AG10803 (cell line): ENCODE data around the gene TAL1.
"Not testable (repeated sequence)": the region's sequence is repeated elsewhere in the genome, so short reads cannot be mapped to it uniquely, and the experiment has no call there.

Experiments used
- DNase-seq: peaks from one replicate; pipeline ENCODE4 v3.0.0; 2010; ENCODE audit warnings: low read depth
- H3K4me3 ChIP-seq: 2 replicates; pipeline ENCODE4 v1.5.1; 2011; ENCODE audit warnings: mild to moderate bottlenecking, low read length, control low read depth
- TF ChIP-seq, protein P1 (sequence below): conservative IDR thresholded peaks from 2 replicates; pipeline ENCODE4 v1.5.1; 2011; ENCODE audit warnings: mild to moderate bottlenecking, low read length, control low read depth, inconsistent platforms

TAL1 gene

DNA sequence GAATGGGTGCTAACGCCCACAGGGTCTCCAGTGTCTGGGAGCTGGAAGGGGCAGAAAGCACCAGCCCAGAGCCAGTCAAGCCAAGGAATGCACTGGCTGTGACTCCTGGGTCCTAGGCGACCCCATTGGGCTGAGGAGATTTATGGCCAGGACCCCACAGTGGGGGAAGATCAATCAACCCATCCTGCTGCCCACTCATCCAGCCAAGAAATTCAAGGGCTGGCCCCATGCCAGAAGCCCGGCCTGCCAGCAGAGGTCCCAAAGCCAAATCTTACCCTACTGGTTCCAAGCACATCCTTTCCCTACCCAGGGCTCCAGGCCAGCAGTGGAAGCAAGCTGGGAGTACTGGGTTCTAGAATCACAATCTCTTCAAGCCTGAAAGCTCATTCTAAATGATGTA is 35.4 kb downstream of the TAL1 start:
- no peak overlapping the region for H3K4me3 ChIP-seq
- no peak for DNase-seq
- TF ChIP-seq, protein P1, sequence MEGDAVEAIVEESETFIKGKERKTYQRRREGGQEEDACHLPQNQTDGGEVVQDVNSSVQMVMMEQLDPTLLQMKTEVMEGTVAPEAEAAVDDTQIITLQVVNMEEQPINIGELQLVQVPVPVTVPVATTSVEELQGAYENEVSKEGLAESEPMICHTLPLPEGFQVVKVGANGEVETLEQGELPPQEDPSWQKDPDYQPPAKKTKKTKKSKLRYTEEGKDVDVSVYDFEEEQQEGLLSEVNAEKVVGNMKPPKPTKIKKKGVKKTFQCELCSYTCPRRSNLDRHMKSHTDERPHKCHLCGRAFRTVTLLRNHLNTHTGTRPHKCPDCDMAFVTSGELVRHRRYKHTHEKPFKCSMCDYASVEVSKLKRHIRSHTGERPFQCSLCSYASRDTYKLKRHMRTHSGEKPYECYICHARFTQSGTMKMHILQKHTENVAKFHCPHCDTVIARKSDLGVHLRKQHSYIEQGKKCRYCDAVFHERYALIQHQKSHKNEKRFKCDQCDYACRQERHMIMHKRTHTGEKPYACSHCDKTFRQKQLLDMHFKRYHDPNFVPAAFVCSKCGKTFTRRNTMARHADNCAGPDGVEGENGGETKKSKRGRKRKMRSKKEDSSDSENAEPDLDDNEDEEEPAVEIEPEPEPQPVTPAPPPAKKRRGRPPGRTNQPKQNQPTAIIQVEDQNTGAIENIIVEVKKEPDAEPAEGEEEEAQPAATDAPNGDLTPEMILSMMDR, result no peak

DNA sequence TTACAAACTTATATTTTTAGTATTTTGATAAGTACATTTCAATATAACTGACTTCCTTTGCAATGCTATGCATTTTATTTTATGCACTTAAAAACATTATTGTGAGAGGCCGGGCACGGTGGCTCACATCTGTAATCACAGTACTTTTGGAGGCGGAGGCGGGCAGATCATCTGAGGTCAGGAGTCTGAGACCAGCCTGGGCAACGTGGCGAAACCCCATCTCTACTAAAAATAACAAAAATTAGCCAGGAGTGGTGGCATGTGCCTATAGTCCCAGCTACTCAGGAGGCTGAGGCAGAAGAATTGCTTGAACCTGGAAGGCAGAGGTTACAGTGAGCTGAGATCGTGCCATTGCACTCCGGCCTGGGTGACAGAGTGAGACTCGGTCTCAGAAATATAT is 36.0 kb downstream of the TAL1 start:
- DNase-seq, result not testable (repeated sequence)

DNA sequence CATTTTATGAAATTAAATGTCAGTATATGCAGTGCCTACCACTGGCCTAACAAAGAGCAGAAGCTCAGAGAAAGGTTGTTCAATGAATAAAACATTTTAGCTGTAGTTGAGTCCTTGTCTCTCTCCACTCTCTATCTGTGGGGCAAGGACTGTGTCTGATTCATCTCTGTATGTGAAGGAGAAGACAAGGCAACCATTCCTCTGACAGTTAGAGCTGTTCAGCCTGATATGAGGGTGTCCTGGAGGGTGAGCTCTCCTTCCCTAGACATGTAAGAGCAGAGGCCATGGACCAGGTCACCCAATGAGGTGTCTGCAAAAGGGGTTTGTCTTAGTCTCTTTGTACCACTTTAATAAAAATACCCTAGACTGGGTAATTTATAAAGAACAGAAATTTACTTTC is 37.7 kb downstream of the TAL1 start:
- TF ChIP-seq, protein P1, result no peak
- DNase-seq, result no peak

More for the DNA sequence above, 36.0 kb downstream of the TAL1 start:
- not testable (repeated sequence) for H3K4me3 ChIP-seq

DNA sequence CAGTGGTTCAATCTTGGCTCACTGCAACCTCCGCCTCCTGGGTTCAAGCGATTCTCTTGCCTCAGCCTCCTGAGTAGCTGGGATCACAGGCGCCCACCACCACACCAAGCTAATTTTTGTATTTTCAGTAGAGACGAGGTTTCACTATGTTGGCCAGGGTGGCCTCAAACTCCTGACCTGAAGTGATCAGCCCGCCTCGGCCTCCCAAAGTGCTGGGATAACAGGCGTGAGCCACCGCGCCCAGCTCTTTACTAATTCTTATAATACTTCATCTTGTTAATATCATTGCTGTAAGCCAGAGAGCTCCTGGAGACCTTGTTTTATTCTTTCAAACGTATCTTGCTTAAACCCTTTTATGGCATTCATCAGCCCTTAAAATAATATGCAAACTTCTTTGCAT is 38.5 kb downstream of the TAL1 start:
- not testable (repeated sequence) for DNase-seq, H3K4me3 ChIP-seq

More for the DNA sequence above, 37.7 kb downstream of the TAL1 start:
- H3K4me3 ChIP-seq, result no peak overlapping the region

DNA sequence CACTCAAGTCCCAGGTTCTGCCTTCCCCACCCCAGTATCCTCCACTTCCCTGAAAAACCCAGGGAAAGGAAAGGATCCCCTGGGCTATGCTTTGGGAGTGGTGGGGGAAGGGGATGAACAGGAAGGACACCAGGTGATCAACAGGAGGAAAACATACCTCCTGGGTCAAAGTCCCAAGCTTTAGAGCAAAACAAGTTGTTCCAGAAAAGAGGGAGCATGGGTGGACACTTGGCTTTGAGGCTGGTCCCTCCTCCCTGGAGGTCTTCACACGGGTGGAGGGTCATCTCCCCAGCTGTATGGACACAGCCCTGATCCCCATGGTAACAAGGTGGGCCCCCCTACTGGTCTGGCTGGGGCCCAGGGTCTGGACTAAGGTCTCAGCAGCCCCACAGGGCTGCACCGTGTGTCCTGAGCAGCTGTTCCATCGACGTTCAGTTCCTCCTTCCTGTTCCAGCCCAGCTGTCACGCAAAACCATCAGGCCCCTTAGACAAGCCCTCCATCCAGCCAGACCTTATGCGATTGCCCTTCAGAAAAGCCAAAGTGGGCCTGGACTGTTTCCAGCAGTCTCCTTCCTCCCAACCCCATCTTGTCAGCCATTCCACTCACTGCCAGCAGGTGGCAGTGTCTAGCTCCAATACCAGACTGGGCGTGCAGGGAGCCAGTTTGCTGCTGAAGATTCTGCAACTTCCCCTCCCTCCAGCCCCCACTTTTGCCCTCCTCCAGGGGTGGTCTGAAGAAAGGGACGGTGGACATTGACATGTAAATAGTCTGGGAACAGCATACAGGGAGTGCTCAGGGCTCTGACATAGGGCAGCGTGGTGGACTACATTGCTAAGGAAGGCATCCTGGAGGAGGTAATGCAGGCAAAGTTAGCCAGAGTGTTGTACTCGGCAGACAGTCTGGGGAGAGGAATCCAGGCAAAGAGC is 39.3 kb downstream of the TAL1 start:
- H3K4me3 ChIP-seq, result no peak overlapping the region
- TF ChIP-seq, protein P1, result peak; percentile 98
- peak; percentile 50 for DNase-seq

DNA sequence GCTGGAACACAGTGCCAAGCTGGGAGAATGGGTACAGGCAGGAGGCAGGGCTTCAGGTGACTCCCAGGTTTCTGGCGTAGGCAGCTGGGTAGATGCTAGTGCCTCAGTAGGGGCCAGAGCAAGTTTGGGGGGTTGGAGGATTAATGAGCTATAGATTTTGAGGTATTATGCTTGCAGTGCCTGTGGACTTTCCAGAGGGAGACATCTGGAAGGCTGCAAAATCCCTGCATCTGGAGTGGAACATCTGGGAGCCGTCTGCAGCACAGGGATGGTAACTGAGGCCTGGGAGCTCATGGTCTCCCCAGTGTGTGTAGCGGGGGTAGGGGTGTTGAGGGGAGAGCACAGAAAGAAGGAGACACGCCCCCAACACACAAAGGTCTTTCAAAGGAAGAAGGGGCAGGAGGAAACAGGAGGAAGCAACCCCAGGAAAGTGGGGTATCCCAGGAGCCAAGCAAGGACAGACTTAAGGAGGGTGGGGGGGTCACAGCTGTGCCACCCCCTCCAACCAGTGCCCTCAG is 40.0 kb downstream of the TAL1 start:
- TF ChIP-seq, protein P1, result no peak
- no peak for DNase-seq
- H3K4me3 ChIP-seq, result no peak overlapping the region

DNA sequence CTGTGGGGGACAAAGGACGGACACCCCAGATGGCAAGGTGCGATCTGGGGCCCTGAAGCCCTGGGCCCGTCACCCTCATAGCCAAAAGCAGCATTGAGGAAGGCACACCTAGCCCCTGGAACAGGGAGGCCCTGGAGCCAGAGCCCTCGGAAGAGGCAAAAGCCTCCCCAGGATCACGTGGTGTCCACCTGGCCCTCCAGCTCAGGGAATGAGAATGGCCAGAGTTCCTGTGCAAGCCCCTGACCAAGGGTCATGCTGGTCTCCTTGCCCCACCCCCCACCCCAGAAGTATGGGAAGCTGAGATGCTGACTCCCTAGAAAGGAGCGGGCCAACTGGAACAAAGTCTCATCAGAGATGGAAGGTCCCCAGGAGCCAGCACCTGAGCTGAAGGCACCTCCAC is 41.2 kb downstream of the TAL1 start:
- no peak for DNase-seq
- TF ChIP-seq, protein P1, result no peak
- no peak overlapping the region for H3K4me3 ChIP-seq

DNA sequence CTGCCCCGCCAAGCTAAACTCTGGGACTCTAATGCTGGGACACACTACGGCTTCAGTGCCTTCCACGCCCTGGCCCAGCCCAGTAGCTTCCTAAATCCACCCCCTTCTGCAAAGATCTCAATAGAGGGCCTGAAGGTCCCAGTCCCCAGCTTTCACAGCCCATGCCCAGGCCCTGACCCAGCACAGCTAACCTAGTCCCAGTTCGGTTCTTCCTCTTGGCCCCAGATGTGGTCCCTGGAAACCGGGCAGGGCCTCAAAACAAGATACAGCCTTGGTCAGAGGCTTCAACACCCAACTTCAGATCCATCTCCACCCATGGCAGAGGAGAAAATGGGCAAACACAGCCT is 41.5 kb downstream of the TAL1 start:
- TF ChIP-seq, protein P1, result no peak
- no peak overlapping the region for H3K4me3 ChIP-seq
- DNase-seq, result no peak
